Astrocyte of the hippocampus (primary cell): ENCODE data around the gene TTC39A.
"Not testable (repeated sequence)": the region's sequence is repeated elsewhere in the genome, so short reads cannot be mapped to it uniquely, and the experiment has no call there.

Experiments used
- DNase-seq: peaks from one replicate; pipeline ENCODE4 v3.0.0; 2011; ENCODE audit warnings: low read depth, low spot score

The TTC39A gene

DNA sequence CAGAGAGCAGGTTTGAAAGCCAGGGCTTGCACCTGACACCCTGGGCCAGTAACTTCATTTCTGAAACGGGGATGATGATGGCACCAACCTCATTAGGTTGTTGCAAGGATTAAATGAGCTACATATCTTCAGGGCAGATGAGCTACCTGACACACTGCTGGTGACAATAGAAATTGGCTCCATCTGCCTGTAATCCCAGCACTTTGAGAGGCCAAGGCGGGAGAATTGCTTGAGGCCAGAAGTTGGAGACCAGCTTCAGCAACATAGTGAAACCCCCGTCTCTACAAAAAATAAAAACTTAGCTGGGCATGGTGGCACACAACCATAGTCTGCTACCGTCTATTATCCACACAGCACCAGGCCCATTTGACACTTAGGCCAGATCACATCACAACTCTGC is 6.3 kb upstream of the TTC39A start:
- no peak for DNase-seq

DNA sequence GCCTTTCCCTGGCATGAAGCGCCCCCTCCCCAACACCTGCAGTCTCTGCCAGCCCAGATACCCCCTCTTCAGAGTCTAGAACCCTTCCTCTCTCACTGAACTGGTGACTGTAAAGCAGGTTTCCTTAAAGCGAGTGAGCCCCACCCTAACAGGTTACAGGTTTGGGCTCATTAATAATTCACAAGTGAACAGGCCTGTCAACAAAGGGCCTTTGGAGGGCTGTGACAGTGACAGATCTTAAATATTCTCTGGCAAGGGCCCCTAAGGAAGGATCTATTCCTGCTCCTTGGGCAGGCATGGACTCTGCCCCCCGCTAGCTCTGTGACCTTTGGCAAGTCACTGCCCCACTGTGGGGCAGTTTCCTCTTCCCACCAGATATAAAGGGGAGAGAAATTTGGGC is 5.6 kb upstream of the TTC39A start:
- no peak for DNase-seq

DNA sequence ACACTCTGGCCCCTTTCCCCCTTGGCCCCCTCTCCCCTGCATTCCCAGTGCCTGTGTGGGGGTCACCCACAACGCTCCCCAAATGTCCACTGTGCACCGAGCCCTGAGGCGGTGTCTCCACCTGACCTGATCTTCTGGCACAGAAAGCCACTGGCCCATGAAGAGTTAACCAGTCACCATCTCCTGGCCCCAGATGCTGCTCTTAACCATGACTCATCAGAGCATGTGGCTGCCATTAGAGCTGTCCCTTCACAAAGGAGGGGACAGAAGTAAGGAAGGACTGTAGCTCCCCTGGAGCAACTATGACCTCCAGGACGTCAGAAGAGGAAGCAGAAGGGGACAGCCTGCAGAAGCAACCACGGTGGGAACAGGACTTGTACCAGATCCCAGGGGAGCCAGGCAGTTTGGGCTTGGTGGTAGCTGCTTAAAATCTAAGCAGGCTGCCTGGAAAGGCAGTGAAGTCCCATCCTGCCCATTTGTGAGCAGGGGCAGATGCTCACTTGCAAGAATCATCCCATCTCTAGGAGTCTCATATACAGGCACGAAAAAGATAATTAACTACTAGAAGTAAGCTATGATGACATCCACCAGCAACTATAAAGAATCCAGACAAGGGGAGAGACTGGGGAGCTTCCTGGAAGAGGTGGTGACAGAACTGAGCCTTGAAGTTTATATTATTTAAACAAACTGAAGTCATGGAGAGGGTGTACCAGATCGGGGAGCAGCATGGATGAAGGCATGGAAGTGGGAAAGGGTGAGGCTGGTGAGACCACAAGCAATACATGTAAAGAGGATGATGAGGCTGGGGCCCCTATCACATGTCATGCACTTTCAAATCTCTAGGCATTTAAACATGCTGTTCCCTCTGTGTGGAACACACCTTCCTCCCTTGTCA is 1.1 kb upstream of the TTC39A start:
- DNase-seq, result peak; percentile 54

DNA sequence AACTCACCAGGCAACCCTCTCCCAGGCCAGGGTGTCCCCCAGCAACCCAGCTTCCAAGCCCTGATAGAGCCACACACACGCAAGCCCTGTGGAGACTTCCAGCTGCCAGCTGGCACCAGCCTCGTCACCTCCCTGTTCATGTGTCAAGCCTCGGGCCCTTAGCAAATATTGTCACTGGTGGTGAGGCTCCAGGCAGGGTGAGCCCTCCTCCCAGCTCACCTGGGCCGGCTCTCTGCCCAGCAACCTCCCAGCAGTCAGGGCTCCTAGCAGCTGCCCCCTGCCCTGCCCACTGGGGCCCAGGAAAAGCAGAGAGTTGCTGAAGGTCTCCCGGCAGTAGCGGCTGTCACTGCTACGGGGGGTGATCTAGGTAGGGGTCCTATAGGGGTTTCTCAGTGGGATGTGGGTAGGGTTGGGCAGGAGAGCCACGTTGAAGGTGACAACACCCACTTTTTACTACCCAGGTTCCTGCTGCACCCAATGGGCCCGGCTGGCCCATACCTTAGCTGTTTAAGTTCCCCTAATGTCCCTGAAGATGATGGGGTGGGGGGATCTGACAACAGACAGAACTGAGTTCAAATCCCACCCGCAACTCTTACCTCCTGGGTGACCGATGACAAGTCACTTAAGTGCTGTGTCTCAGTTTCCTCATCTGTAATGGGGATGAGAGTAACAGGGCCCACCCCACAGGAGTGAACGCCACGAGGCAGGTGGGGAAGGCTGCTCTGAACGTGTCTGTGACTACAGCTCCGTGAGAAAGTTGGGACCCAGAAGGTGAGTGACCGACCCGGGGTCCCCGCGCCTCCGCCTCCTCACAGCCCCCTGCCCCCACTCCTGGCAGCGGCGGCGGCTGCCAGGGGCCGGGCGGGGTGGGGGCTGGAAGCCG is 678 bp downstream of the TTC39A start:
- no peak for DNase-seq

DNA sequence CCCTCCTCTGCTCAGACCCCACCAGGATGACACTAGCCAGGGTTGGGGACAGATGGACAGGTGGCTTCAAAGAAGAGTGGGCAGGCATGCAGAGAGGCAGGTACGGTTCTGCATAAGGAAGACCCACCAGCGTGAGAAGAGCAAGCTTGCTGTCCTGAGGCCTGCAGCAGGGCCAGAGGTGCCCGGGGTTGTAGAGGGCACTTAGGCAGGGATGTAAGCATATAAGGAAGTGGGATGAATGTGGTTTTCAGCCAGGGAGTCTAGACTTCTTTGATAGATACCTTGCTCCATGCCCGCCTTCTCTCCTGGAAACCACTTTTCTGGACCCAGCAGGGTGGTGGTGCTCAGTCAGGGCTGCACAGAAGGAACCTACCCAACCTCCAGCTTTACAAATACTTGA is 1.4 kb downstream of the TTC39A start:
- DNase-seq, result no peak

DNA sequence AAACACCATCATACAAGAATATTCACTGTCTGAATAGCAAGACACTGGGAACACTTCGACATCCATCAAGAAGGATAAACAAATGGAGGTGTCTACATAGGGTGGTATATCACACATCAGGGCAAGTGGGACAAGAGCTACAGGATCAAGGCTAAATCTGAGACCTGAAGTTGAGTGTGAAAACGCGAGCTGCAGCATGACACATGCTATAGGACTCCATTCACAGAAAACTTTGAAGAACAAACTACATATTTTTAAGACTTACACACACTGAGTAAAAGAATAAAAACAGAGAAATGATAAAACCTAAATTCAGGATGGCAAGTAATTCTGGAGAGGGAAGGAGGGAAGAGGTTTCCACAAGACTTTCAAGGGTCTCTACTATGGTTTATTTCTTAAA is 2.1 kb downstream of the TTC39A start:
- DNase-seq, result no peak

DNA sequence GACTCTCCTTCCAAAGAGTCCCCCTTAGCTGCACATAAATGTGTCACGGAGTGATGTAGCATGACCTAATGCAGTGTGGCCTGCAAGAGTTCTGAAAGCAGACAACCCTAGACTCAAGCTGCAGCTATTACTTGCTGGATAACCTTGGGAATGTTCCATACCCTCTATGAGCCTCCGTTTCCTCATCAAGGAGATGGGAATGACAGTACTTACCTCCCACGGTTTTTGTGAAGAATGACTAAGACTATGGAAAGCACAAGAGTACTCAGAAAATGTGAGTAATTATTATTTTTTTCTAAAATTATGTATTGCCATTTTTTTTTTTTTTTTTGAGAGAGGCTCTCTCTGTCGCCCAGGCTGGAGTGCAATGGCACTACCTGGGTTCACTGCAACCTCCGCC is 3.0 kb downstream of the TTC39A start:
- DNase-seq, result no peak

DNA sequence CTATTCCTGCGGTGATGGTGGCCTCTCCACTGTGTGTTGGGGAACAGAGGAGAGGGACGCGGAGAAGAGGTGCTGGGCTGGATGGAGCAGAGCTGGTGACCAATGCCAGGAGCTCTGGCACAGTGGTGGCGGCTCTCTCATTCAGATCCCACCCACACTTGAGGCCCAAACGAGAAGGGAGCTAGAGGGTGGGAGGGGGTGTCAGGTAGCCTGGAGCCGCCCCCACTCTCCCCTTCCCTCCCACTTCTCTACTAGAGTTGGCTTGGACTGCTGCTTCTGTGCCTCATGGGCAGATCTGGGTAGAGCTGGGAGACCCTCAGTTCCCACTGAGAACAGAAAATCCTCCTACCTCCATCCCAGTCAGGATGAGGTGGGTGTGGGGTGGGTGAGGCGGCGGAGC is 3.5 kb downstream of the TTC39A start:
- DNase-seq, result no peak

DNA sequence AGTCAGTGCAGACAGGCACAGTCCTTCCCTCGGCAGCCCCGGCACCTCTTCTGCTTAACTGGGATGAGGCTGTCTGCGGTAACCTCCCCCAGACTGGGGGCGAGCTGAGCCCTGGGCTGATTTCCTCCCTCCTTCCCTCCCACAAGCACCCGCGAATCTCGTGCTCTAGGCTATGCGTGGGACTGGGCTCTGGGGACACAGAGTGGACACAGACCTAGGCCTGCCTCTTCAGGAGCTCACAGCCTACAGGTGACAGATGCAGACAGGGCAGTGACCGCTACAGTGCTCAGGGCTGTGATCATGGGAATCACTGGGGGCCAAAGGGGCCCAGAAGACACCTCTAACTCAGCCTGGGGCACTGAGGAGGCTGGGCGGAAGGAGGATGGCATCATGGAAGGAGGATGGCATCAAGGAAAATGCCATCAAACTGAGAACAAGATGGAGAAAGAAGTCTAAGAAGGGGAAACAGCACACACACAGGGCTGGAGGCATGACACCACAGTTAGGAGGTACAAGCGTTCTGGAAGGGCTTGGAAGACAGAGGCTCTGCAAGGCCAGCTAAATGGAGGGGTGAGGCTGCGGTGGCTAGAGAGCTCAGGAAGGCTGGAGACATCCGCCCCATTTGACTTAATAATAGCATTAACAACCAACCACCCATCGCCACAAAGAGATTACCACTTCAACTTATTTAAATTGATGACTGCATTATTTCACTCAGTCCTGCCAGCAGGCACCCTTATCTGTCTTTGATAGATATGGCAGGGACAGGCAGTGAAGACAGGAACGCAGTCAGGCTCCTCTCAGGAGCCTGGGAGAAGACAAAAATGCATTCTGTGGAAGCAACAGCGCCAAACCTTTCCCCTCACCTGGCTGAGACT is 4.2 kb downstream of the TTC39A start:
- DNase-seq, result no peak

DNA sequence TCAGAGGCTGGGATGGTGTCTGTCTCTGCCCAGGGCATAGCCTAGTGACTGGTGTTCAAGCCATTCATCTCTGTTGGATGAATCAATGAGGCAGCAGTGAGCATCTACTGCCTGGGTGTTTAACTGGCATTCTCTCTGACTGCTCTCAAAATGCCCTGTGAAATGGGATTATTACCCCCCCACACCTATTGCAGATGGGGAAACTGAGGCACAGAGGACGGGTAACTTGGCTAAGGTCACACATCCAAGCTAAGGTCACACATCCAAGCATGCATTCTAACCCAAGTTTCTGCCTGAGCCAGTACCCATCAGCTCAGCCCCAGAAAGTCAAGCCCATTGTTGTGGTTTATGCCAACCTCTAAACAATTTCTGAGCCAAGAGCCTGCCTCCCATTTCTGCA is 5.0 kb downstream of the TTC39A start:
- DNase-seq, result no peak

DNA sequence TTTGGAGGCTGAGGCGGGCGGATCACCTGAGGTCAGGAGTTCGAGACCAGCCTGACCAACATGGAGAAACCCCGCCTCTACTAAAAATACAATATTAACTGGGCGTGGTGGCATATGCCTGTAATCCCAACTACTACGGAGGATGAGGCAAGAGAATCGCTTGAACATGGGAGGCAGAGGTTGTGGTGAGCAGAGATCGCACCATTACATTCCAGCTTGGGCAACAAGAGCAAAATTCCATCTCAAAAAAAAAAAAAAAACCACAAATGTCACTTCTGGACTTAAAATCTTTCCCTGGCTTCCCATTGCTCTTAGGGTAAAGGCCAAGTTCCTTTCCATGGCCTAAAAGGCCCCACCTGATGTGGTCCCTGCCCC is 5.4 kb downstream of the TTC39A start:
- DNase-seq, result not testable (repeated sequence)

DNA sequence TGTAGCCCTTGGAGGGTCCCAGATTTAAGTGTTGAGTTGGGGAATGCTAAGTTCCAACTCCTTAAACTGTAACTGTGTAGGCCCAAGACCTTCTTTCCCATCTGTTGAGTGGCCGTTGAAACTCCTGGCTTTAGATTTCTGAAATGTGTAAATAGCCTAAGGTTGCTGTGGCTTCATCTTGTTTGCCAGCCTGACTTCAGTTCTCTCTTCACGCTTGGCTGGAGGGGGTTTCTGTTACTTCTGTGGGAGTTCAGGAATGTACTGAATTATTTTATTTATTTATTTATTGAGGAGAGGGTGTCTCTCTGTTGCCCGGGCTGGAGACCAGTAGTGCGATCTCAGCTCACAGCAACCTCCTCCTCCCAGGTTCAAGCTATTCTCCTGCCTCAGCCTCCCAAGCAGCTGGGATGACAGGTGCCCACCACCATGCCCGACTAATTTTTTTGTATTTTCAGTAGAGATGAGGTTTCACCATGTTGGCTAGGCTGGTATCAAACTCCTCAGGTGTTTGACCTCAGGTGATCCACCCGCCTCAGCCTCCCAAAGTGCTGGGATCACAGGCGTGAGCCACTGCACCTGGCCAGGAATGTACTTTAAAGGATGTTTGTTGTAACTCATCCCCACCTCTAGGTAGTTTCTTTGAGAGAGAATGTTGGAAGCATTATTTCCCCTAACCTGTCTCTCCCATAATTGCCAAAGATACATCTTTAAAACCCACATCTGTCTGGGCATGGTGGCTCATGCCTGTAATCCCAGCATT is 5.9 kb downstream of the TTC39A start:
- peak; percentile 75 for DNase-seq

DNA sequence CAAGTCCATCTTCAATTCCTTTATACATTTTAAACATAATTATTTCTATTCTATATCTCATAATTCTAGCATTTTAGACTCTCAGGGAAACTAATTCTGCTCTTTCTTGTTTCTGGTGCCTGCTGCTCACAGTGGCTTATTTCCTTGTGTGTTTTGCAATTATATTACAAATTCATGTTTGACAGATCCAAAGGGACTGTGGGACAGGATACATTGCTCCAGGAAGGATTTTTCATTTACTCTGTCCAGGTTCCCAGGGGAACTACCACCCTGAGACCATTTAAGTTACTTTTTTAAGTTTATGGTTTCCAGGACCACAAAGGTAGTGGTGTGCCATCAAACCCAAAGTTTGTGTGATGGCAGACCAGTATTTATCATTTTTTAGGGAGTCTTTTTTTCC is 6.6 kb downstream of the TTC39A start:
- DNase-seq, result no peak

DNA sequence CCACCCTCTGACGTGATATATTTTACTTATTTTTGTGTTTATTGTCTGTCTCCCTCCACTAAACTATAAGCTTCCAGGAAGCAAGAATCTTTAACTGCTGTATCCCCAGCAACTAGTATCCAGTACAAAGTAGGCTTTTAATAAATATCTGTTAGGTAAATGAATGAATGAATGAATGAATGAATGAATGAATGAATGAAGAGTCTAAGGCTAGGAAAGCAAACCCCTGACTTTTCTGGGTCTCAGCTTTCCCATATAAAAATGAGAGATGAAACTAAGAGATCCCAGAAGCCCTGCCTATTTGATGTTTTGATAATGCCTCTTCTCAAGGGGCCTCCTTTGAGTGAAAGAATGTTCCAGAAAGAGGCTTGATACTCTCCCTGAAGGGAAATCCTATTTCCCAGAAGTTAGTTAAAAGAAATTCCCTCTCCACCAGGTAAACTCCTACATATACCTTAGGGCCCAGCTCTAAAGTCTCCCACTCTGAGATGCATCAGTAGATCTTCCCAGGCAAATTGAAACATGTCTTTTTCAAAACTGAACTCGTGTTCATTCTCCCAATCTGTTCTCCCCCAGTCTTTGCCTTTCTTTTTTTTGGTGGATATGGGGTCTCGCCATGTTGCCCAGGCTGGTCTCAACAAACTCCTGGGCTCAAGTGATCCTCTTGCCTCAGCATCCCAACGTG is 7.8 kb downstream of the TTC39A start:
- DNase-seq, result no peak

DNA sequence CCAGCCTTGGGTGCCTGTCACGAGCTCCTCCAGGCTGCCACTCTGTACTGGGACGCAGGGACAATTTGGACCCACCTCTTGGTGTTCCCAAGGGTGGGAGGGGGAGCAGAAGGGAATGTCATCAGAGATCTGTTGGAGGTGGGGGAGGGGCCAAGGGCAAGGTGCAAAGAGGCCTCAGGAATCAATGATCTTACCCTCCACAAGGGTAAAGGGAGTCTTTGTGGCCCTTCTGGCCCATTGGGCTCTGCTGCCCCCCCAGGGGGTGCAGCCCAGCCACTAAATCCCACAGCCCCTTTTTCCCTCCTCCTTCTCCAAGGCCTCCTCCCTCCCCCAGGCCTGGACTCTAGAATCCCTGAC is 8.5 kb downstream of the TTC39A start:
- DNase-seq, result no peak

DNA sequence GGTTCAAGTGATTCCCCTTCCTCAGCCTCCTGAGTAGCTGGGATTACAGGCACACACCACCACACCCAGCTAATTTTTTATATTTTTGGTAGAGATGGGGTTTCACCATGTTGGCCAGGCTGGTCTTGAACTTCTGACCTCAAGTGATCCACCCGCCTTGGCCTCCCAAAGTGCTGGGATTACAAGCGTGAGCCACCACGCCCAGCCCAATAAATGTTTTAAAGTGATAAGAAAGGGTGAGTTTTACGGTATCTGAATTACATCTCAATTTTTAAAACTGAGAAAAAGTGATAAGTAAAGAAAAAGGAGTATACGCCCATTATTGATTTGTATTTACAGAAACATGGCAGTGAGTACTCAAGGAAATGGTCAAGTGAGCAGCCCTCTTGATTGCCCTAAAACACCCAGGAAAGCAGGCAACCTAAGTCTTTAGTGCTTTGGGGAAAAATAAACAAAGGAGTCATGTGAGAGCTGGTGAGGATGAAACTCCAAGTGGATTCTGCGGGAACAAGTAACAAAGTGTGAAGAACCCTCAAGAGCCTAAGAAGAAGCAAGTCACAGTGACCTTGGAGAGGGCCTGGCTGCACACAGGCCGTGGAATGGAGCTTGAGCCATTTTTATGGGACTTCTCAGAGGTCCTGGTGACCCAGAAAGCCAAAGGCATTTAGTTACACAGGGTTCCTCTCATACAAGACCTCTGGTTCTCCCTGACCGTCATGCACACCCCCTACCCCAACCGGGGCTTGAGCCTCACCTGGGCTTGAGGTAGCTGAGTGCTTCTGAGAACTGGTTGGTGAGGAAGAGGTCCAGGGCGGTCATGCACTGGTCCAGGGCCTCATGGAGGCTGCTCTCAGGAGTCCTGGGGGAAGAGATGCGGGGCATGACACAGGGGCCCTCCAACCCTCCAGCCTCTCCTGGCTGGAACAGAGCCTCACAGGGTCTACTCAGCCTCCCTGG is 9.1 kb downstream of the TTC39A start:
- no peak for DNase-seq

DNA sequence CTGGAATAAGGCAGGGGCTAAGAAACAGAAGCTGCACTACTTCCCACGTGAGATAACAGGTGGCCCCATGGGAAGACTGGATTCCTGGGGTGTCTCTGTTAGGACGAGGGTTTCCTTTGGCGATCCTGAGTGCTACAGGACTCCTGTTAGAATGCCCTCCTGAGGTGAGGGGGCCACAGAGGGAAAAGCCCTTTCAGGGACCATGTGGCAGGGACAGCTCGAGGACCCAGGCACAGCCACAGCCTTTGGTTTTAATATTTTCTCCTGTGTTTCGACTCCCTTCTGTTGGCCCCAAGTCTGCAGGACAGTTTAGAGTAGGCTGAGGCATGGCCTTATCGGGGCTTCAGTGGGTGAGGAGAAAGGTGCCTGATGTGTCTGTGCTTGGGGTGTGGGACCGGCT is 12.6 kb downstream of the TTC39A start:
- DNase-seq, result no peak

DNA sequence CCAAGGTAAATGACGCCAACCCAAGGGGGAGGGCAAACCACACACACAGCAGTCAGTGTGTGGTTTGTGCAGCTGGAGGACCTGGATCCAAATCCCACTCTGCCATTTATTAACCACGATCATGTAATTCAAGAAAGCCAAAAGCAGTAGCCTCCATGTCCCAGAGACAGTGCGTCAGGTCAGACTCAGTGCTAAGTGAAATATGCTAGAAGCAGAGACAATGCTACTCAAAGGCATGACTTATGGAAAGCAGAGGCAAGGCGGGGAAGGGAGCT is 13.6 kb downstream of the TTC39A start:
- no peak for DNase-seq

DNA sequence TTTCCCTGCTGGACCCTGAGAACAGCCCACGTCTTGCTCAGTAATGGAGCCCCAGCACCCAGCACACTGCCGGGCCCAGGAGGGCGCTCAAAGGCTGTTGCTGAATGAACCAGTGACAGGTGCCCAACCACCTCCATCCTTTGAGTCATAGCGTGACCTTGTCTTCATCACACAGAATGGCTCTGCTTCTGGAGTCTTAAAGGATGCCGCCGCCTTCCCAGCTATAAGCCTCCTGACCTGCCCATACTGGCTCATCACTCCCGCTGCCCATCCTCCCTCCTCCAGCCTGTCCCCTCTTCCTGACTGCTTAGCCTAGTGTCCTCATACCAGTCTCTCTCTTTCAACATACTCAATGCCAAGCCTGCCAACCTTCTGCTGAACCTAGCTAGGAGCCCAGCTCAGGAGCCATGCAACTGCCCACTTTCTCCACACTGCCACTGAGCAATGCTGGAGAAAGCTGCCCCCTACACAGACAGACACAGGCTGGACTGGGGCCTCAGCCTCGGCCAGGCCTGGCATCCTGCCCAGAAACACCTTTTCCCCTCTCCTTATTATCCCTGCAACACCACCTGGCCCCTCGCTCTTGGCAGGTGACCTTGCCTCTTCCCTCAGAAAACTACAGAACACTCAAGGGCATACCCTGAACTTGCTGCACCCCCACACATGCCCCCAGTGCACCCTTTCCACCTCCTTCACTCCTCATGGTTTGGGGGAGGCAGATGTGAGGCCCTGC is 14.1 kb downstream of the TTC39A start:
- DNase-seq, result no peak
